Ectodermal cell (in vitro differentiated cells): ENCODE data around the gene ZDHHC8.
A peak's percentile ranks its signal among the peaks of the same experiment; 100 is the strongest.

Experiments used
- H3K27ac ChIP-seq: 2 replicates; pipeline ENCODE4 v1.7.0; 2013; ENCODE audit warnings: mild to moderate bottlenecking, low read depth, low read length; ENCODE audit not compliant: insufficient read depth, poor library complexity, severe bottlenecking
- H3K27me3 ChIP-seq: 2 replicates; pipeline ENCODE4 v1.7.0; 2013; ENCODE audit warnings: mild to moderate bottlenecking, low read length; ENCODE audit not compliant: insufficient read depth, control insufficient read depth, poor library complexity, severe bottlenecking
- H3K36me3 ChIP-seq: one replicate; pipeline ENCODE4 v1.7.0; 2013; ENCODE audit warnings: low read length; ENCODE audit not compliant: control insufficient read depth, insufficient read depth
- H3K4me1 ChIP-seq: one replicate; pipeline ENCODE4 v1.7.0; 2013; ENCODE audit warnings: low read length; ENCODE audit not compliant: control insufficient read depth, insufficient read depth
- H3K4me3 ChIP-seq: 2 replicates; pipeline ENCODE4 v1.7.0; 2013; ENCODE audit warnings: low read depth, low read length, control low read depth; ENCODE audit not compliant: insufficient read depth
- H3K9me3 ChIP-seq: 2 replicates; pipeline ENCODE4 v1.7.0; 2013; ENCODE audit warnings: mild to moderate bottlenecking, low read length, moderate library complexity; ENCODE audit not compliant: control insufficient read depth
- WGBS, 2 experiments: methylation state at CpG; one replicate each; pipeline ENCODE4 v1.1.7; 2013; ENCODE audit warnings: missing lambda C conversion rate in 2 of 2; 5-methylcytosine and 5-hydroxymethylcytosine counted together

Gene ZDHHC8

GRCh38 chr22:20146777-20147176 lies 15.2 kb downstream of the ZDHHC8 start:
- H3K27ac ChIP-seq: no peak overlapping the region
- H3K9me3 ChIP-seq: no peaks in the 10 kb centered on the region
- no peaks in the 10 kb centered on the region for H3K4me1 ChIP-seq
- 91 to 92% methylated on average over 22 of the region's 22 CpGs for whole genome bisulfite sequencing, 2 experiments
- no peaks in the 10 kb centered on the region for H3K36me3 ChIP-seq
- H3K27me3 ChIP-seq: no peaks in the 10 kb centered on the region
- H3K4me3 ChIP-seq: no peak overlapping the region

- Histone ChIP-seq H3K4me3 (no peak overlapping the region), H3K27ac (no peak overlapping the region), H3K36me3 (no peaks in the 10 kb centered on the region), H3K4me1 (no peaks in the 10 kb centered on the region), H3K27me3 (no peaks in the 10 kb centered on the region), H3K9me3 (no peaks in the 10 kb centered on the region)
- 92% methylated on average over 14 of the region's 14 CpGs for WGBS, 2 experiments
These were observed 15.8 kb downstream of the ZDHHC8 start for GRCh38 chr22:20147237-20147988.

GRCh38 chr22:20148414-20148813 lies 16.8 kb downstream of the ZDHHC8 start:
- Histone ChIP-seq H3K27me3 (no peaks in the 10 kb centered on the region), H3K9me3 (no peaks in the 10 kb centered on the region), H3K27ac (no peak overlapping the region), H3K36me3 (no peaks in the 10 kb centered on the region), H3K4me1 (no peaks in the 10 kb centered on the region), H3K4me3 (no peak overlapping the region)
- WGBS, 2 experiments: 95% methylated on average over 18 of the region's 18 CpGs

GRCh38 chr22:20149257-20150250 lies 17.9 kb downstream of the ZDHHC8 start:
- Histone ChIP-seq H3K27ac (no peak overlapping the region), H3K27me3 (no peaks in the 10 kb centered on the region), H3K4me1 (peaks cover 9% of the 10 kb centered on the region), H3K9me3 (no peaks in the 10 kb centered on the region), H3K36me3 (no peaks in the 10 kb centered on the region), H3K4me3 (no peak overlapping the region)
- 91 to 92% methylated on average over 32 of the region's 32 CpGs for WGBS, 2 experiments

GRCh38 chr22:20150381-20151275 lies 19.0 kb downstream of the ZDHHC8 start, which contains the start of gene CCDC188:
Gene CCDC188 (minus strand): TSS chr22:20151055. CDS start chr22:20150986, 69 bp downstream.
- no peaks in the 10 kb centered on the region for H3K9me3 ChIP-seq
- WGBS, 2 experiments: 89 to 90% methylated on average over 14 of the region's 14 CpGs
- no peak within 1 kb of the TSS for H3K27ac ChIP-seq
- H3K4me3 ChIP-seq: no peak within 1 kb of the TSS
- H3K4me1 ChIP-seq: peaks cover 14% of the 10 kb centered on the region
- no peaks in the 10 kb centered on the region for H3K36me3 ChIP-seq
- H3K27me3 ChIP-seq: no peaks in the 10 kb centered on the region

GRCh38 chr22:20151276-20151588 lies 19.6 kb downstream of the ZDHHC8 start:
- Histone ChIP-seq H3K27ac (no peak overlapping the region), H3K27me3 (no peaks in the 10 kb centered on the region), H3K4me3 (no peak overlapping the region), H3K36me3 (no peaks in the 10 kb centered on the region), H3K4me1 (peaks cover 15% of the 10 kb centered on the region), H3K9me3 (no peaks in the 10 kb centered on the region)
- WGBS, 2 experiments: 92 to 95% methylated on average over 4 of the region's 4 CpGs

- peaks cover 15% of the 10 kb centered on the region for H3K4me1 ChIP-seq
- no peaks in the 10 kb centered on the region for H3K36me3 ChIP-seq
- H3K4me3 ChIP-seq: no peak overlapping the region
- 93% methylated on average over 14 of the region's 14 CpGs for WGBS, 2 experiments
- no peak overlapping the region for H3K27ac ChIP-seq
- no peaks in the 10 kb centered on the region for H3K9me3 ChIP-seq
- H3K27me3 ChIP-seq: no peaks in the 10 kb centered on the region
These were observed 20.9 kb downstream of the ZDHHC8 start for GRCh38 chr22:20152464-20152890.

GRCh38 chr22:20153945-20154344 lies 22.3 kb downstream of the ZDHHC8 start:
- no peaks in the 10 kb centered on the region for H3K27me3 ChIP-seq
- peak overlapping the region; percentile 11 for H3K27ac ChIP-seq
- peaks cover 18% of the 10 kb centered on the region for H3K4me1 ChIP-seq
- H3K9me3 ChIP-seq: no peaks in the 10 kb centered on the region
- WGBS, 2 experiments: 78 to 79% methylated on average over 16 of the region's 16 CpGs
- H3K36me3 ChIP-seq: no peaks in the 10 kb centered on the region
- no peak overlapping the region for H3K4me3 ChIP-seq

GRCh38 chr22:20154602-20155187 lies 23.1 kb downstream of the ZDHHC8 start:
- H3K4me3 ChIP-seq: no peak overlapping the region
- no peak overlapping the region for H3K27ac ChIP-seq
- H3K27me3 ChIP-seq: no peaks in the 10 kb centered on the region
- WGBS, 2 experiments: 87 to 89% methylated on average over 14 of the region's 14 CpGs
- peaks cover 18% of the 10 kb centered on the region for H3K4me1 ChIP-seq
- H3K9me3 ChIP-seq: no peaks in the 10 kb centered on the region
- no peaks in the 10 kb centered on the region for H3K36me3 ChIP-seq
